ENCODE results near the gene TMEM184B. TPM values are rescaled to one million over a fixed set of nuclear protein-coding genes. Genes with fewer than 3 reads are reported as not detected.
A peak's percentile ranks its signal among the peaks of the same experiment; 100 is the strongest.

TMEM184B gene
- total RNA-seq, 4 donors from 2014 or later: 52.0 to 108 (median 64.9) TPM

- TF ChIP-seq POLR2A (IDR thresholded peaks at IDR 0.05) (no peak), CTCF (IDR thresholded peaks at IDR 0.05) (no peak), EP300 (IDR thresholded peaks at IDR 0.05) (no peak), POLR2AphosphoS5 (IDR thresholded peaks at IDR 0.05) (no peak)
- H3K4me1 ChIP-seq: peaks cover 0 to 11% (median 4%) of the 10 kb centered on the region in 3 donors
- WGBS, 2 donors (ENCODE audit: low coverage in 1 of 2): 84 to 87% methylated on average over 6 to 13 of the region's 14 CpGs
- no peaks in the 10 kb centered on the region for H3K9me3 ChIP-seq
- no peak for ATAC-seq
- H3K27me3 ChIP-seq: no peaks in the 10 kb centered on the region
- no peak overlapping the region for H3K27ac ChIP-seq
- no peaks in the 10 kb centered on the region for H3K36me3 ChIP-seq
- H3K4me3 ChIP-seq: no peak overlapping the region
Observed at GRCh38 chr22:38191055-38191454, 81.8 kb downstream of the TMEM184B start.

GRCh38 chr22:38190581-38190980 lies 82.2 kb downstream of the TMEM184B start:
- no peak overlapping the region for H3K27ac ChIP-seq
- no peak for ATAC-seq
- WGBS, 2 donors (ENCODE audit: low coverage in 1 of 2): 100% methylated on average over 1 of the region's 6 CpGs; no CpG with 5 or more reads in 1 of the 2 donors
- H3K4me1 ChIP-seq: peaks cover 0 to 11% (median 4%) of the 10 kb centered on the region in 3 donors
- no peaks in the 10 kb centered on the region for H3K27me3 ChIP-seq
- H3K4me3 ChIP-seq: no peak overlapping the region
- H3K36me3 ChIP-seq: no peaks in the 10 kb centered on the region
- H3K9me3 ChIP-seq: no peaks in the 10 kb centered on the region
- TF ChIP-seq POLR2AphosphoS5 (IDR thresholded peaks at IDR 0.05): no peak

- TF ChIP-seq EP300 (IDR thresholded peaks at IDR 0.05) (no peak), POLR2AphosphoS5 (IDR thresholded peaks at IDR 0.05) (no peak), POLR2A (IDR thresholded peaks at IDR 0.05) (no peak)
- no peaks in the 10 kb centered on the region for H3K36me3 ChIP-seq
- no peak for ATAC-seq
- H3K27me3 ChIP-seq: no peaks in the 10 kb centered on the region
- WGBS, 2 donors (ENCODE audit: low coverage in 1 of 2): 52 to 62% methylated on average over 2 to 3 of the region's 3 CpGs
- H3K4me1 ChIP-seq: peaks cover 0 to 4% (median 0%) of the 10 kb centered on the region in 3 donors
- H3K4me3 ChIP-seq: no peak overlapping the region
- no peak overlapping the region for H3K27ac ChIP-seq
- H3K9me3 ChIP-seq: no peaks in the 10 kb centered on the region
Observed at GRCh38 chr22:38189104-38189503, 83.7 kb downstream of the TMEM184B start.

GRCh38 chr22:38187413-38188212 lies 85.2 kb downstream of the TMEM184B start:
- ATAC-seq: no peak
- no peak overlapping the region for H3K4me3 ChIP-seq
- TF ChIP-seq POLR2AphosphoS5 (IDR thresholded peaks at IDR 0.05) (peak; percentile 65), CTCF (IDR thresholded peaks at IDR 0.05) (no peak), EP300 (IDR thresholded peaks at IDR 0.05) (no peak), POLR2A (IDR thresholded peaks at IDR 0.05) (no peak)
- H3K27me3 ChIP-seq: no peaks in the 10 kb centered on the region
- H3K4me1 ChIP-seq: no peaks in the 10 kb centered on the region
- no peaks in the 10 kb centered on the region for H3K9me3 ChIP-seq
- no peaks in the 10 kb centered on the region for H3K36me3 ChIP-seq
- 51 to 55% methylated on average over 8 to 9 of the region's 10 CpGs for WGBS, 2 donors (ENCODE audit: low coverage in 1 of 2)
- no peak overlapping the region for H3K27ac ChIP-seq

GRCh38 chr22:38186429-38186828 lies 86.4 kb downstream of the TMEM184B start:
- no peak for TF ChIP-seq POLR2A (IDR thresholded peaks at IDR 0.05)
- no peak for TF ChIP-seq EP300 (IDR thresholded peaks at IDR 0.05)
- no peak for TF ChIP-seq POLR2AphosphoS5 (IDR thresholded peaks at IDR 0.05)
- no peak for TF ChIP-seq CTCF (IDR thresholded peaks at IDR 0.05)
- no peaks in the 10 kb centered on the region for H3K36me3 ChIP-seq
- H3K27me3 ChIP-seq: no peaks in the 10 kb centered on the region
- H3K4me1 ChIP-seq: no peaks in the 10 kb centered on the region
- H3K4me3 ChIP-seq: no peak overlapping the region
- ATAC-seq: no peak
- no peak overlapping the region for H3K27ac ChIP-seq
- 54% methylated on average over 2 to 5 of the region's 5 CpGs for WGBS, 2 donors (ENCODE audit: low coverage in 1 of 2)
- no peaks in the 10 kb centered on the region for H3K9me3 ChIP-seq

GRCh38 chr22:38184788-38185187 lies 88.0 kb downstream of the TMEM184B start:
- WGBS, 2 donors (ENCODE audit: low coverage in 1 of 2): 40 to 72% methylated on average over 1 to 7 of the region's 7 CpGs
- Histone ChIP-seq H3K27ac (no peak overlapping the region), H3K4me1 (peaks cover 0 to 16% (median 6%) of the 10 kb centered on the region in 3 donors), H3K9me3 (no peaks in the 10 kb centered on the region), H3K36me3 (no peaks in the 10 kb centered on the region), H3K27me3 (no peaks in the 10 kb centered on the region), H3K4me3 (no peak overlapping the region)
- no peak for ATAC-seq
- TF ChIP-seq EP300 (IDR thresholded peaks at IDR 0.05) (no peak), POLR2A (IDR thresholded peaks at IDR 0.05) (no peak)

All from gastroesophageal sphincter (tissue), 4 donors.